Osteoblast (primary cell): ENCODE data around the gene CLIC1. TPM values are rescaled to one million over a fixed set of nuclear protein-coding genes. Genes with fewer than 3 reads are reported as not detected.
A peak's percentile ranks its signal among the peaks of the same experiment; 100 is the strongest.

ENCODE experiments used
- DNase-seq: peaks from one replicate; pipeline ENCODE4 v3.0.0; 2011; ENCODE audit warnings: low spot score, mixed read lengths; ENCODE audit not compliant: insufficient read length; ENCODE audit errors: missing footprints
- H2AFZ ChIP-seq: 2 replicates; pipeline ENCODE4 v1.6.0; 2011; ENCODE audit warnings: mild to moderate bottlenecking, low read length
- H3K27ac ChIP-seq: 2 replicates; pipeline ENCODE4 v1.5.1; 2011; ENCODE audit warnings: mild to moderate bottlenecking, low read depth, low read length, moderate library complexity
- H3K27me3 ChIP-seq: 2 replicates; pipeline ENCODE4 v1.6.0; 2012; ENCODE audit warnings: mild to moderate bottlenecking, control low read depth, inconsistent platforms, low read length, moderate library complexity; ENCODE audit not compliant: insufficient read depth
- H3K36me3 ChIP-seq: 2 replicates; pipeline ENCODE4 v1.5.1; 2011; ENCODE audit warnings: mild to moderate bottlenecking, low read length, control low read depth, moderate library complexity; ENCODE audit not compliant: insufficient read depth
- H3K4me1 ChIP-seq: 2 replicates; pipeline ENCODE4 v1.5.1; 2011; ENCODE audit warnings: mild to moderate bottlenecking, low read length, control low read depth, moderate library complexity; ENCODE audit not compliant: insufficient read depth
- H3K4me2 ChIP-seq: 2 replicates; pipeline ENCODE4 v1.6.0; 2011; ENCODE audit warnings: mild to moderate bottlenecking, low read length; ENCODE audit not compliant: insufficient read depth
- H3K4me3 ChIP-seq: fragments of 200-600 bp; sonication (generic); 3 replicates; pipeline ENCODE4 v1.5.1; 2012; ENCODE audit warnings: mild to moderate bottlenecking, low read length, inconsistent platforms; ENCODE audit not compliant: insufficient read depth
- H3K79me2 ChIP-seq: 2 replicates; pipeline ENCODE4 v1.6.0; 2012; ENCODE audit warnings: mild to moderate bottlenecking, low read length, control low read depth, inconsistent platforms; ENCODE audit not compliant: insufficient read depth
- H3K9me3 ChIP-seq: 2 replicates; pipeline ENCODE4 v1.5.1; 2011; ENCODE audit warnings: low read depth, low read length, control low read depth
- H4K20me1 ChIP-seq: 2 replicates; pipeline ENCODE4 v1.6.0; 2012; ENCODE audit warnings: mild to moderate bottlenecking, low read length, control low read depth; ENCODE audit not compliant: insufficient read depth
- CTCF ChIP-seq: IDR thresholded peaks from 2 replicates; pipeline ENCODE4 v1.5.1; 2011; ENCODE audit warnings: mild to moderate bottlenecking, low read depth, low read length, moderate library complexity; ENCODE audit errors: extremely low read depth
- total RNA-seq: library from RNA; depleted of rRNA; stranded (reverse); fragments of >200 nt; gene quantifications from 2 replicates; pipeline ENCODE4 v1.2.3, GENCODE V29; 2012

The CLIC1 gene
- total RNA-seq, 1 donor, result 502 TPM

GRCh38 chr6:31701666-31702404 is 34.5 kb downstream of the CLIC1 start:
- Histone ChIP-seq H2AFZ (peak overlapping the region; percentile 83), H3K4me1 (peaks cover 10% of the 10 kb centered on the region), H3K36me3 (peaks cover 17% of the 10 kb centered on the region), H3K27me3 (no peaks in the 10 kb centered on the region), H3K27ac (peak overlapping the region; percentile 94), H3K4me2 (peak overlapping the region; percentile 92), H3K4me3 (peak overlapping the region; percentile 88), H3K9me3 (no peaks in the 10 kb centered on the region), H4K20me1 (peaks cover 13% of the 10 kb centered on the region), H3K79me2 (peaks cover 39% of the 10 kb centered on the region)
- TF ChIP-seq CTCF, result no peak
- DNase-seq, result peak; percentile 61

GRCh38 chr6:31700740-31701401 is 35.5 kb downstream of the CLIC1 start:
- no peak overlapping the region for H3K4me3 ChIP-seq
- peaks cover 39% of the 10 kb centered on the region for H3K79me2 ChIP-seq
- H3K4me2 ChIP-seq, result peak overlapping the region; percentile 92

GRCh38 chr6:31697555-31697954 is 38.8 kb downstream of the CLIC1 start:
- peak overlapping the region; percentile 51 for H3K27ac ChIP-seq
- no peaks in the 10 kb centered on the region for H3K9me3 ChIP-seq
- peaks cover 10% of the 10 kb centered on the region for H3K4me1 ChIP-seq
- no peak overlapping the region for H3K4me3 ChIP-seq
- H3K27me3 ChIP-seq, result no peaks in the 10 kb centered on the region
- H3K4me2 ChIP-seq, result no peak overlapping the region
- DNase-seq, result peak; percentile 83
- no peak overlapping the region for H2AFZ ChIP-seq
- no peak for TF ChIP-seq CTCF
- peaks cover 13% of the 10 kb centered on the region for H4K20me1 ChIP-seq
- H3K79me2 ChIP-seq, result peaks cover 36% of the 10 kb centered on the region
- H3K36me3 ChIP-seq, result peaks cover 38% of the 10 kb centered on the region

More at GRCh38 chr6:31700740-31701401, 35.5 kb downstream of the CLIC1 start:
- Histone ChIP-seq H3K27ac (no peak overlapping the region), H3K27me3 (no peaks in the 10 kb centered on the region), H3K9me3 (no peaks in the 10 kb centered on the region), H3K4me1 (peaks cover 10% of the 10 kb centered on the region), H3K36me3 (peaks cover 22% of the 10 kb centered on the region), H2AFZ (no peak overlapping the region), H4K20me1 (peaks cover 13% of the 10 kb centered on the region)
- DNase-seq, result no peak
- no peak for TF ChIP-seq CTCF

GRCh38 chr6:31693535-31693934 is 42.8 kb downstream of the CLIC1 start:
- H3K79me2 ChIP-seq, result no peaks in the 10 kb centered on the region
- no peak overlapping the region for H3K27ac ChIP-seq
- DNase-seq, result no peak
- H3K4me1 ChIP-seq, result no peaks in the 10 kb centered on the region
- no peak overlapping the region for H3K4me2 ChIP-seq
- H3K9me3 ChIP-seq, result no peaks in the 10 kb centered on the region
- peaks cover 9% of the 10 kb centered on the region for H4K20me1 ChIP-seq
- peaks cover 62% of the 10 kb centered on the region for H3K36me3 ChIP-seq
- no peak overlapping the region for H2AFZ ChIP-seq
- no peak for TF ChIP-seq CTCF
- no peak overlapping the region for H3K4me3 ChIP-seq
- H3K27me3 ChIP-seq, result no peaks in the 10 kb centered on the region
